Measurements from ENCODE around the gene XXYLT1.
"Not testable (repeated sequence)": the region's sequence is repeated elsewhere in the genome, so short reads cannot be mapped to it uniquely, and the experiment has no call there.

Gene XXYLT1

GRCh38 chr3:195058336-195059005 lies 212.5 kb downstream of the XXYLT1 start:
- DNase-seq, result no peak

GRCh38 chr3:195057716-195058115 lies 213.2 kb downstream of the XXYLT1 start:
- DNase-seq, result no peak

- DNase-seq, result no peak
These were observed 214.5 kb downstream of the XXYLT1 start for GRCh38 chr3:195056506-195056905.

GRCh38 chr3:195054311-195054710 lies 216.6 kb downstream of the XXYLT1 start:
- DNase-seq, result no peak

- no peak for DNase-seq
These were observed 218.0 kb downstream of the XXYLT1 start for GRCh38 chr3:195052939-195053338.

- not testable (repeated sequence) for DNase-seq
These were observed 220.7 kb downstream of the XXYLT1 start for GRCh38 chr3:195050296-195050695.

- DNase-seq, result no peak
These were observed 222.7 kb downstream of the XXYLT1 start for GRCh38 chr3:195048059-195048905.

GRCh38 chr3:195047536-195047935 lies 223.4 kb downstream of the XXYLT1 start:
- no peak for DNase-seq

GRCh38 chr3:195046441-195046840 lies 224.5 kb downstream of the XXYLT1 start:
- DNase-seq, result no peak

- no peak for DNase-seq
These were observed 225.3 kb downstream of the XXYLT1 start for GRCh38 chr3:195045481-195046210.

GRCh38 chr3:195044411-195044810 lies 226.5 kb downstream of the XXYLT1 start:
- DNase-seq, result no peak

- no peak for DNase-seq
These were observed 227.2 kb downstream of the XXYLT1 start for GRCh38 chr3:195043607-195044339.

- DNase-seq, result no peak
These were observed 228.0 kb downstream of the XXYLT1 start for GRCh38 chr3:195042743-195043606.

GRCh38 chr3:195041871-195042742 lies 228.9 kb downstream of the XXYLT1 start:
- no peak for DNase-seq

- no peak for DNase-seq
These were observed 230.0 kb downstream of the XXYLT1 start for GRCh38 chr3:195040773-195041520.

GRCh38 chr3:195040094-195040493 lies 230.9 kb downstream of the XXYLT1 start:
- no peak for DNase-seq

- no peak for DNase-seq
These were observed 231.6 kb downstream of the XXYLT1 start for GRCh38 chr3:195039180-195039843.

GRCh38 chr3:195038161-195038560 lies 232.8 kb downstream of the XXYLT1 start:
- DNase-seq, result no peak

- DNase-seq, result not testable (repeated sequence)
These were observed 233.4 kb downstream of the XXYLT1 start for GRCh38 chr3:195037586-195037985.

All from activated effector memory CD4-positive, alpha-beta T cell treated with Interleukin-2 at 50 U/mL for 16 hours (primary cell).